Endothelial cell of umbilical vein (primary cell): ENCODE data around the gene MAPK6. TPM values are rescaled to one million over a fixed set of nuclear protein-coding genes. Genes with fewer than 3 reads are reported as not detected.

ENCODE experiments used
- BruUV-seq: library from RNA; stranded (reverse); fragments of 400-500 nt; replicated peaks from 2 replicates; lab custom pipeline; 2021; lab: Mats Ljungman, UMichigan
- CTCF ChIA-PET: fragments of 300-600, 350-600 bp; sonication (Branson Sonifier 250); formaldehyde crosslinking; loops from one replicate; lab custom pipeline; 2021; ENCODE audit warnings: antibody characterized with exemption, inconsistent platforms; lab: Charles Lee
- POLR2A ChIA-PET: fragments of 300-600, 350-600 bp; sonication (Branson Sonifier 250); formaldehyde crosslinking; loops from one replicate; lab custom pipeline; 2021; ENCODE audit warnings: antibody characterized with exemption, inconsistent platforms; lab: Charles Lee
- DNase-seq: peaks from one replicate; pipeline ENCODE4 v3.0.0-alpha.2; 2011; ENCODE audit warnings: low read depth, low spot score
- FAIRE-seq: peaks from 2 replicates; lab custom pipeline; 2011; peaks lifted over from hg19 to GRCh38; lab: Jason Lieb, UNC
- H2AFZ ChIP-seq: 2 replicates; pipeline ENCODE4 v1.6.0; 2012; ENCODE audit warnings: low read depth, low read length, control low read depth, inconsistent platforms
- H3K27ac ChIP-seq: 2 replicates; pipeline ENCODE4 v1.5.1; 2011; ENCODE audit warnings: low read depth, mild to moderate bottlenecking, control low read depth, low read length, moderate library complexity; ENCODE audit not compliant: insufficient read depth
- H3K27me3 ChIP-seq, 2 experiments: 2 replicates each; pipeline versions ENCODE4 v1.6.0 to v1.6.1; 2011; ENCODE audit warnings: low read length in 2 of 2, mixed read lengths in 1 of 2; ENCODE audit not compliant: control insufficient read depth in 2 of 2, insufficient read depth in 2 of 2
- H3K36me3 ChIP-seq, 2 experiments: 2 replicates in 1 of 2; 3 replicates in 1 of 2; pipeline ENCODE4 v1.5.1; 2011; ENCODE audit warnings: low read length in 2 of 2, mild to moderate bottlenecking in 1 of 2, moderate library complexity in 1 of 2; ENCODE audit not compliant: control insufficient read depth in 2 of 2, insufficient read depth in 2 of 2; ENCODE audit errors: extremely low read depth in 1 of 2
- H3K4me1 ChIP-seq: 3 replicates; pipeline ENCODE4 v1.5.1; 2011; ENCODE audit warnings: mild to moderate bottlenecking, low read length; ENCODE audit not compliant: control insufficient read depth, insufficient read depth; ENCODE audit errors: extremely low read depth
- H3K4me2 ChIP-seq: 2 replicates; pipeline ENCODE4 v1.6.1; 2011; ENCODE audit warnings: low read length, control low read depth, mixed read lengths; ENCODE audit not compliant: insufficient read depth
- H3K4me3 ChIP-seq, 3 experiments: fragments of 200-600 bp in 1 of 3; sonication (generic), shearing (Covaris generic) in 1 of 3; replicated peaks in 1 of 3; 2 replicates each; pipeline ENCODE4 v1.5.1; 2011 to 2016; ENCODE audit warnings: control low read depth in 3 of 3, low read length in 3 of 3, mild to moderate bottlenecking in 2 of 3, inconsistent platforms in 1 of 3, low read depth in 1 of 3, moderate library complexity in 1 of 3; ENCODE audit not compliant: insufficient read depth in 1 of 3
- H3K79me2 ChIP-seq: 2 replicates; pipeline ENCODE4 v1.6.0; 2012; ENCODE audit warnings: low read length, inconsistent platforms; ENCODE audit not compliant: control insufficient read depth, insufficient read depth
- H3K9ac ChIP-seq: replicated peaks from 2 replicates; pipeline ENCODE3; 2011; ENCODE audit warnings: low read length, control low read depth; ENCODE audit not compliant: insufficient read depth; ENCODE audit errors: extremely low read depth
- H3K9me1 ChIP-seq: replicated peaks from 3 replicates; pipeline ENCODE4 v1.6.0; 2011; ENCODE audit warnings: mild to moderate bottlenecking, low read length; ENCODE audit not compliant: control insufficient read depth, insufficient read depth; ENCODE audit errors: extremely low read depth
- H3K9me3 ChIP-seq: replicated peaks from 2 replicates; pipeline ENCODE4 v1.5.1; 2012; ENCODE audit warnings: low read length, inconsistent platforms; ENCODE audit not compliant: control insufficient read depth, insufficient read depth
- H4K20me1 ChIP-seq: replicated peaks from 2 replicates; pipeline ENCODE3; 2011; ENCODE audit warnings: mild to moderate bottlenecking, low read length; ENCODE audit not compliant: control insufficient read depth, insufficient read depth; ENCODE audit errors: extremely low read depth
- EZH2 ChIP-seq: IDR thresholded peaks from 2 replicates; pipeline ENCODE4 v1.6.1; 2012; ENCODE audit warnings: borderline replicate concordance, low read depth, mild to moderate bottlenecking, moderate library complexity, low read length, inconsistent platforms; ENCODE audit not compliant: severe bottlenecking
- FOS ChIP-seq: IDR thresholded peaks from 2 replicates; pipeline ENCODE4 v1.6.1; 2011; ENCODE audit warnings: mild to moderate bottlenecking, low read length, moderate library complexity, borderline replicate concordance; ENCODE audit not compliant: insufficient read depth
- GATA2 ChIP-seq: IDR thresholded peaks from 2 replicates; pipeline ENCODE4 v1.7.0; 2011; ENCODE audit warnings: low read depth, mild to moderate bottlenecking, moderate library complexity, mixed read lengths, low read length; ENCODE audit not compliant: insufficient read length, insufficient read depth
- JUN ChIP-seq: IDR thresholded peaks from 2 replicates; pipeline ENCODE4 v1.6.1; 2011; ENCODE audit warnings: borderline replicate concordance, low read depth; ENCODE audit not compliant: insufficient read length, insufficient read depth
- MYC ChIP-seq: IDR thresholded peaks from one replicate; pipeline ENCODE4 v1.6.1; 2011; ENCODE audit warnings: mild to moderate bottlenecking, low read depth, low read length
- POLR2A ChIP-seq: IDR thresholded peaks from 2 replicates; pipeline ENCODE4 v1.6.1; 2012; ENCODE audit warnings: low read depth, mild to moderate bottlenecking, control low read depth, low read length
- POLR2AphosphoS5 ChIP-seq: IDR thresholded peaks from 2 replicates; pipeline ENCODE4 v1.6.1; 2012; ENCODE audit warnings: low read depth, mild to moderate bottlenecking, control low read depth, low read length, moderate library complexity; ENCODE audit not compliant: insufficient read depth
- dilution Hi-C: fragments of 300-500 bp; cut with MboI; formaldehyde crosslinking; loops from one replicate; pipeline ENCODE4 v1.15.0; 2019; ENCODE audit warnings: low sequenced_read_pairs; ENCODE audit not compliant: extremely low pct_ligation_motif_present
- intact Hi-C: fragments of 100-400 bp; cut with micrococcal nuclease; formaldehyde crosslinking; loops from one replicate; pipeline ENCODE4 v1.10.0; 2022
- polyA plus RNA-seq, 4 experiments: library from polyadenylated mRNA; depleted of rRNA in 3 of 4; stranded (reverse) in 3 of 4; unstranded in 1 of 4; fragments of >200 nt; gene quantifications; 2 replicates each; pipeline versions ENCODE4 v1.2.1 to v1.2.3, GENCODE V29; 2011 to 2012; ENCODE audit warnings: missing spikeins in 1 of 4
- total RNA-seq: library from RNA; stranded (reverse); gene quantifications from 2 replicates; pipeline ENCODE4 v1.2.3, GENCODE V29; 2021
- TF ChIP-seq, protein P1 (sequence below): IDR thresholded peaks from 2 replicates; pipeline ENCODE4 v1.6.1; 2011; ENCODE audit not compliant: insufficient read depth, insufficient read length
- TF ChIP-seq, protein P2 (sequence below), 2 donors: IDR thresholded peaks; 1 replicate in 1 of 2; 2 replicates in 1 of 2; pipeline ENCODE4 v1.5.1; 2011; ENCODE audit warnings: low read length in 2 of 2, mild to moderate bottlenecking in 2 of 2, moderate library complexity in 2 of 2, control low read depth in 1 of 2, inconsistent platforms in 1 of 2, low read depth in 1 of 2; ENCODE audit not compliant: insufficient read depth in 1 of 2; ENCODE audit errors: extremely low read depth in 1 of 2

Gene MAPK6
- total and polyA plus RNA-seq, 2 donors (not counting 3 experiments of a cell fraction or from before 2014, with no cell fraction given) = 10.9 to 37.4 TPM

DNA sequence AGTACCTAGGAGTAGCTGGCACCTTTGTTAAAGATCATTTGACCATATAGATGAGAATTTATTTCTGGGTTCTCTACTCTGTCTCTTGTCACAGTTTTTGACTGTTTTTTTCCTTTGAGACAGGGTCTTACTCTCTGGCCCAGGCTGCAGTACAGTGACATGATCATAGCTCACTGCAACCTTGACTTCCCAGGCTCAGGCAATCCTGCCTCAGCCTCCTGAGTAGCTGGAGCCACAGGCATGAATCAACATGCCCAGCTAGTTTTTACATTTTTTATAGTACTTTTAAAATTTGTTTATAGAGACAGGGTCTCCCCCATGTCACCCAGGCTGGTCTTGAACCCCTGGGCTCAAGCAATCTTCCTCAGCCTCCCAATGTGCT lies 48.5 kb downstream of the MAPK6 start:
- dilution Hi-C loops (no loop called here), intact Hi-C loops (no loop called here)
- no peaks in the 10 kb centered on the region for H3K9me3 ChIP-seq
- H3K79me2 ChIP-seq = no peaks in the 10 kb centered on the region
- ChIA-PET CTCF (interaction anchor here (0.9 to 3.8 kb wide), 4 partner anchors 10 to 72 kb away, joined by 3 to 19 read pairs (median 14); no protein-coding TSS in a partner anchor), POLR2A (no interaction called here)
- no peaks in the 10 kb centered on the region for H4K20me1 ChIP-seq
- no peak for FAIRE-seq
- TF ChIP-seq, protein P1, sequence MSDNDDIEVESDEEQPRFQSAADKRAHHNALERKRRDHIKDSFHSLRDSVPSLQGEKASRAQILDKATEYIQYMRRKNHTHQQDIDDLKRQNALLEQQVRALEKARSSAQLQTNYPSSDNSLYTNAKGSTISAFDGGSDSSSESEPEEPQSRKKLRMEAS = no peak
- TF ChIP-seq POLR2AphosphoS5 = peak; percentile 24
- no peaks in the 10 kb centered on the region for H3K9me1 ChIP-seq
- H3K27me3 ChIP-seq = no peaks in the 10 kb centered on the region
- DNase-seq = no peak
- H2AFZ ChIP-seq = no peak overlapping the region
- peaks cover 2 to 5% of the 10 kb centered on the region in 2 experiments for H3K36me3 ChIP-seq
- H3K9ac ChIP-seq = no peak overlapping the region
- no peak overlapping the region for H3K27ac ChIP-seq
- H3K4me1 ChIP-seq = no peaks in the 10 kb centered on the region
- H3K4me2 ChIP-seq = no peak overlapping the region
- no peak overlapping the region for H3K4me3 ChIP-seq
- BruUV-seq = no TSS peak

- H3K27me3 ChIP-seq = no peaks in the 10 kb centered on the region
- no peaks in the 10 kb centered on the region for H3K4me1 ChIP-seq
- H3K9ac ChIP-seq = no peak overlapping the region
- POLR2A ChIA-PET = interaction anchor here (0.8 kb wide), 1 partner anchor 1653 kb away, joined by 3 read pairs; no protein-coding TSS in a partner anchor
- dilution Hi-C loops = no loop called here
- BruUV-seq = no TSS peak
- no peaks in the 10 kb centered on the region for H4K20me1 ChIP-seq
- no peak overlapping the region for H2AFZ ChIP-seq
- peaks cover 2 to 3% of the 10 kb centered on the region in 2 experiments for H3K36me3 ChIP-seq
- CTCF ChIA-PET = interaction anchor here (0.9 to 3.8 kb wide), 4 partner anchors 10 to 668 kb away, joined by 3 to 19 read pairs (median 8); no protein-coding TSS in a partner anchor
- intact Hi-C loops = no loop called here
- TF ChIP-seq EZH2 (no peak), GATA2 (no peak), FOS (no peak), JUN (no peak), MYC (no peak), POLR2A (no peak)
- TF ChIP-seq, protein P2, sequence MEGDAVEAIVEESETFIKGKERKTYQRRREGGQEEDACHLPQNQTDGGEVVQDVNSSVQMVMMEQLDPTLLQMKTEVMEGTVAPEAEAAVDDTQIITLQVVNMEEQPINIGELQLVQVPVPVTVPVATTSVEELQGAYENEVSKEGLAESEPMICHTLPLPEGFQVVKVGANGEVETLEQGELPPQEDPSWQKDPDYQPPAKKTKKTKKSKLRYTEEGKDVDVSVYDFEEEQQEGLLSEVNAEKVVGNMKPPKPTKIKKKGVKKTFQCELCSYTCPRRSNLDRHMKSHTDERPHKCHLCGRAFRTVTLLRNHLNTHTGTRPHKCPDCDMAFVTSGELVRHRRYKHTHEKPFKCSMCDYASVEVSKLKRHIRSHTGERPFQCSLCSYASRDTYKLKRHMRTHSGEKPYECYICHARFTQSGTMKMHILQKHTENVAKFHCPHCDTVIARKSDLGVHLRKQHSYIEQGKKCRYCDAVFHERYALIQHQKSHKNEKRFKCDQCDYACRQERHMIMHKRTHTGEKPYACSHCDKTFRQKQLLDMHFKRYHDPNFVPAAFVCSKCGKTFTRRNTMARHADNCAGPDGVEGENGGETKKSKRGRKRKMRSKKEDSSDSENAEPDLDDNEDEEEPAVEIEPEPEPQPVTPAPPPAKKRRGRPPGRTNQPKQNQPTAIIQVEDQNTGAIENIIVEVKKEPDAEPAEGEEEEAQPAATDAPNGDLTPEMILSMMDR (IDR thresholded peaks at IDR 0.05; ENCODE audit: extremely low read depth in 1 of 2, insufficient read depth in 1 of 2, low read depth in 1 of 2, low read length in 2 of 2) = no peak
- no peaks in the 10 kb centered on the region for H3K9me3 ChIP-seq
- H3K9me1 ChIP-seq = no peaks in the 10 kb centered on the region
- no peaks in the 10 kb centered on the region for H3K79me2 ChIP-seq
- no peak overlapping the region for H3K4me3 ChIP-seq
- DNase-seq (no peak), FAIRE-seq (no peak)
- no peak overlapping the region for H3K27ac ChIP-seq
- no peak overlapping the region for H3K4me2 ChIP-seq
Observed at GRCh38 chr15:52068004-52068615, 49.1 kb downstream of the MAPK6 start.
